IMR-90 (cell line): Measurements from ENCODE around the gene BLOC1S2. TPM values are rescaled to one million over a fixed set of nuclear protein-coding genes. Genes with fewer than 3 reads are reported as not detected.

Experiments used
- ATAC-seq: fragments of 200-7000 bp; cut with Tn5 transposase; 2 replicates; pipeline ENCODE4 v1.9.1; 2020; ENCODE audit warnings: low read depth, mild to moderate bottlenecking, moderate library complexity
- BruUV-seq: library from RNA; stranded (reverse); fragments of 400-500 nt; replicated peaks from 2 replicates; lab custom pipeline; 2021; lab: Mats Ljungman, UMichigan
- CTCF ChIA-PET: fragments of 300-600 bp; formaldehyde crosslinking; extraction: SDS; loops from one replicate; lab custom pipeline; 2021; ENCODE audit warnings: antibody characterized with exemption; lab: Yijun Ruan, JAX
- POLR2A ChIA-PET: fragments of 300-600 bp; sonication (Branson Sonifier 250); formaldehyde crosslinking; loops from one replicate; lab custom pipeline; 2022; ENCODE audit warnings: antibody characterized with exemption; ENCODE audit not compliant: unreplicated experiment; lab: Charles Lee
- DNase-seq: peaks from one replicate; pipeline ENCODE4 v3.0.0; 2013
- H2AFZ ChIP-seq: replicated peaks from 2 replicates; pipeline ENCODE3; 2013; ENCODE audit warnings: low read length, mild to moderate bottlenecking; ENCODE audit not compliant: poor library complexity
- H2AK5ac ChIP-seq: 2 replicates; pipeline ENCODE4 v1.6.1; 2013; ENCODE audit warnings: low read depth, low read length, inconsistent platforms
- H2AK9ac ChIP-seq: replicated peaks from 2 replicates; pipeline ENCODE3; 2013; ENCODE audit warnings: mild to moderate bottlenecking, low read depth, low read length, moderate library complexity; ENCODE audit not compliant: poor library complexity
- H2BK120ac ChIP-seq: 2 replicates; pipeline ENCODE4 v1.6.1; 2013; ENCODE audit warnings: low read depth, low read length, inconsistent platforms
- H2BK15ac ChIP-seq: 3 replicates; pipeline ENCODE4 v1.6.1; 2013; ENCODE audit warnings: low read depth, low read length, inconsistent platforms
- H2BK20ac ChIP-seq: 2 replicates; pipeline ENCODE4 v1.6.1; 2013; ENCODE audit warnings: low read depth, mild to moderate bottlenecking, inconsistent platforms, low read length, moderate library complexity
- H2BK5ac ChIP-seq: 2 replicates; pipeline ENCODE4 v1.6.1; 2013; ENCODE audit warnings: mild to moderate bottlenecking, low read depth, low read length, inconsistent platforms; ENCODE audit not compliant: poor library complexity, severe bottlenecking
- H3K14ac ChIP-seq: replicated peaks from 2 replicates; pipeline ENCODE4 v1.6.1; 2013; ENCODE audit warnings: low read depth, low read length, inconsistent platforms
- H3K18ac ChIP-seq: 2 replicates; pipeline ENCODE4 v1.6.1; 2013; ENCODE audit warnings: low read depth, low read length, control low read depth
- H3K23ac ChIP-seq: 2 replicates; pipeline ENCODE4 v1.6.1; 2013; ENCODE audit warnings: low read depth, low read length, inconsistent platforms
- H3K27ac ChIP-seq: 2 replicates; pipeline ENCODE4 v1.5.1; 2013; ENCODE audit warnings: mild to moderate bottlenecking, control low read depth, low read length; ENCODE audit not compliant: insufficient read depth
- H3K27me3 ChIP-seq: 2 replicates; pipeline ENCODE4 v1.6.1; 2013; ENCODE audit warnings: low read length; ENCODE audit not compliant: control insufficient read depth, insufficient read depth
- H3K36me3 ChIP-seq: 2 replicates; pipeline ENCODE4 v1.6.1; 2013; ENCODE audit warnings: low read length, mixed read lengths; ENCODE audit not compliant: control insufficient read depth, insufficient read depth
- H3K4ac ChIP-seq: 2 replicates; pipeline ENCODE4 v1.6.1; 2013; ENCODE audit warnings: low read depth, low read length, inconsistent platforms
- H3K4me1 ChIP-seq: 2 replicates; pipeline ENCODE4 v1.6.1; 2013; ENCODE audit warnings: low read length, mixed read lengths; ENCODE audit not compliant: control insufficient read depth, insufficient read depth
- H3K4me2 ChIP-seq: 2 replicates; pipeline ENCODE4 v1.6.1; 2013; ENCODE audit warnings: low read depth, mild to moderate bottlenecking, control low read depth, low read length, moderate library complexity
- H3K4me3 ChIP-seq: 2 replicates; pipeline ENCODE4 v1.5.1; 2013; ENCODE audit warnings: low read depth, mild to moderate bottlenecking, control low read depth, low read length, moderate library complexity; ENCODE audit not compliant: insufficient read depth
- H3K56ac ChIP-seq: 2 replicates; pipeline ENCODE4 v1.6.1; 2013; ENCODE audit warnings: low read length, inconsistent platforms; ENCODE audit not compliant: insufficient read depth; ENCODE audit errors: extremely low read depth
- H3K79me1 ChIP-seq, 2 experiments: 2 replicates each; pipeline ENCODE4 v1.6.1; 2013; ENCODE audit warnings: low read length in 2 of 2, inconsistent platforms in 1 of 2, low read depth in 1 of 2
- H3K9ac ChIP-seq: 2 replicates; pipeline ENCODE4 v1.6.1; 2013; ENCODE audit warnings: low read depth, low read length, control low read depth
- H3K9me1 ChIP-seq: 2 replicates; pipeline ENCODE4 v1.6.1; 2013; ENCODE audit warnings: low read length, inconsistent platforms; ENCODE audit not compliant: insufficient read depth
- H3K9me3 ChIP-seq: 2 replicates; pipeline ENCODE4 v1.6.1; 2013; ENCODE audit warnings: low read length; ENCODE audit not compliant: control insufficient read depth, insufficient read depth
- H4K20me1 ChIP-seq: 2 replicates; pipeline ENCODE4 v1.6.1; 2013; ENCODE audit warnings: low read length, inconsistent platforms; ENCODE audit not compliant: insufficient read depth
- H4K5ac ChIP-seq: 2 replicates; pipeline ENCODE4 v1.6.1; 2013; ENCODE audit warnings: mild to moderate bottlenecking, low read depth, low read length, control low read depth
- H4K8ac ChIP-seq, 2 experiments: 2 replicates each; pipeline ENCODE4 v1.6.1; 2013; ENCODE audit warnings: low read depth in 2 of 2, low read length in 2 of 2, control low read depth in 1 of 2, inconsistent platforms in 1 of 2
- H4K91ac ChIP-seq: 2 replicates; pipeline ENCODE4 v1.6.1; 2013; ENCODE audit warnings: low read depth, low read length, inconsistent platforms; ENCODE audit not compliant: insufficient read depth
- BHLHE40 ChIP-seq: fragments of 150-350 bp; IDR thresholded peaks from 2 replicates; pipeline ENCODE4 v1.6.1; 2016; ENCODE audit warnings: mild to moderate bottlenecking, low read depth, low read length
- CEBPB ChIP-seq: IDR thresholded peaks from 2 replicates; pipeline ENCODE4 v1.6.1; 2012; ENCODE audit warnings: low read depth, low read length, improper control_type of control experiment
- CHD1 ChIP-seq: IDR thresholded peaks from 2 replicates; pipeline ENCODE4 v1.6.1; 2012; ENCODE audit warnings: low read depth, low read length, improper control_type of control experiment
- ELK1 ChIP-seq: fragments of 150-350 bp; IDR thresholded peaks from 2 replicates; pipeline ENCODE4 v1.6.1; 2016; ENCODE audit warnings: low read depth, mild to moderate bottlenecking, low read length, moderate library complexity, borderline replicate concordance
- FOS ChIP-seq: fragments of 150-350 bp; IDR thresholded peaks from 2 replicates; pipeline ENCODE4 v1.6.1; 2016; ENCODE audit warnings: low read depth, low read length
- MAFK ChIP-seq: IDR thresholded peaks from 2 replicates; pipeline ENCODE4 v1.6.1; 2012; ENCODE audit warnings: low read depth, low read length, improper control_type of control experiment
- MAZ ChIP-seq: IDR thresholded peaks from 2 replicates; pipeline ENCODE4 v1.6.1; 2012; ENCODE audit warnings: low read depth, mild to moderate bottlenecking, low read length, improper control_type of control experiment, moderate library complexity, borderline replicate concordance
- MXI1 ChIP-seq: IDR thresholded peaks from 2 replicates; pipeline ENCODE4 v1.6.1; 2012; ENCODE audit warnings: low read depth, mild to moderate bottlenecking, low read length, moderate library complexity, borderline replicate concordance
- NFE2L2 ChIP-seq: fragments of 150-350 bp; IDR thresholded peaks from 2 replicates; pipeline ENCODE4 v1.6.1; 2016; ENCODE audit warnings: low read depth, mild to moderate bottlenecking, low read length
- POLR2A ChIP-seq: IDR thresholded peaks from 2 replicates; pipeline ENCODE4 v1.6.1; 2012; ENCODE audit warnings: mild to moderate bottlenecking, low read depth, low read length
- RAD21 ChIP-seq: IDR thresholded peaks from 2 replicates; pipeline ENCODE4 v1.6.1; 2012; ENCODE audit warnings: low read length, improper control_type of control experiment
- RCOR1 ChIP-seq: IDR thresholded peaks from 2 replicates; pipeline ENCODE4 v1.6.1; 2012; ENCODE audit warnings: mild to moderate bottlenecking, low read length, improper control_type of control experiment; ENCODE audit not compliant: insufficient replicate concordance
- RFX5 ChIP-seq: IDR thresholded peaks from 2 replicates; pipeline ENCODE4 v1.8.0; 2012; ENCODE audit warnings: low read depth, mild to moderate bottlenecking, low read length, moderate library complexity
- SMC3 ChIP-seq: fragments of 150-350 bp; IDR thresholded peaks from 2 replicates; pipeline ENCODE4 v1.6.1; 2016; ENCODE audit warnings: low read depth, mild to moderate bottlenecking, antibody characterized with exemption, low read length, moderate library complexity
- USF2 ChIP-seq: fragments of 150-350 bp; IDR thresholded peaks from 2 replicates; pipeline ENCODE4 v1.6.1; 2017; ENCODE audit warnings: mild to moderate bottlenecking, antibody characterized with exemption, low read length, low read depth
- WGBS, 2 experiments: methylation state at CpG; one replicate each; pipeline versions ENCODE4 v1.1.5 to v1.1.7; 2013; ENCODE audit warnings: missing lambda C conversion rate in 2 of 2; ENCODE audit not compliant: insufficient read length in 1 of 2; ENCODE audit errors: extremely low coverage in 2 of 2; 5-methylcytosine and 5-hydroxymethylcytosine counted together
- dilution Hi-C: fragments of 300-500 bp; cut with HindIII; formaldehyde crosslinking; loops from one replicate; pipeline ENCODE4 v1.14.3; 2018; ENCODE audit warnings: low sequenced_read_pairs; ENCODE audit not compliant: unreplicated experiment
- in situ Hi-C: fragments of 300-500 bp; cut with MboI; formaldehyde crosslinking; loops from 3 replicates; pipeline ENCODE4 v1.14.3; 2019; ENCODE audit warnings: low sequenced_read_pairs, inconsistent platforms, mixed read lengths
- intact Hi-C: fragments of 100-400 bp; cut with micrococcal nuclease; formaldehyde crosslinking; loops from 2 replicates; pipeline ENCODE4 v1.10.0; 2022
- polyA plus RNA-seq, 3 experiments: library from polyadenylated mRNA; depleted of rRNA; stranded (reverse); fragments of >200 nt; gene quantifications; 2 replicates each; pipeline ENCODE4 v1.2.3, GENCODE V29; 2012; ENCODE audit warnings: low replicate concordance in 1 of 3
- total RNA-seq: library from RNA; depleted of rRNA; stranded (reverse); fragments of >200 nt; gene quantifications from 2 replicates; pipeline ENCODE4 v1.2.3, GENCODE V29; 2012
- TF ChIP-seq, protein P1 (sequence below): conservative IDR thresholded peaks from 2 replicates; pipeline ENCODE4 v1.5.1; 2012; ENCODE audit warnings: mild to moderate bottlenecking, low read depth, low read length, improper control_type of control experiment

The BLOC1S2 gene
- total and polyA plus RNA-seq, 2 of the 4 experiments (the other 2 are of a cell fraction): 26.0 to 28.9 TPM

GRCh38 chr10:100291356-100291755 lies 4.9 kb upstream of the BLOC1S2 start:
- Histone ChIP-seq H2AFZ (no peak overlapping the region), H3K4me3 (no peak overlapping the region), H3K23ac (no peak overlapping the region), H3K9me3 (no peaks in the 10 kb centered on the region), H2BK120ac (no peak overlapping the region), H2BK5ac (no peak overlapping the region), H3K18ac (no peak overlapping the region), H4K8ac (no peak overlapping the region), H3K4ac (no peak overlapping the region), H3K14ac (no peak overlapping the region), H4K5ac (no peak overlapping the region), H2AK5ac (no peak overlapping the region), H4K20me1 (no peaks in the 10 kb centered on the region), H2BK20ac (no peak overlapping the region), H2AK9ac (no peak overlapping the region), H3K9ac (no peak overlapping the region), H3K27ac (no peak overlapping the region), H3K27me3 (peaks cover 27% of the 10 kb centered on the region), H3K4me1 (no peaks in the 10 kb centered on the region), H2BK15ac (no peak overlapping the region), H3K56ac (no peak overlapping the region), H3K36me3 (no peaks in the 10 kb centered on the region), H3K9me1 (no peaks in the 10 kb centered on the region), H3K4me2 (no peak overlapping the region), H4K91ac (no peak overlapping the region), H3K79me1 (peaks cover 0 to under 1% of the 10 kb centered on the region in 2 experiments; a peak in 1 of 4 replicates)
- dilution Hi-C loops: no loop called here
- POLR2A ChIA-PET: no interaction called here
- WGBS, 2 experiments: 20% methylated on average over 1 of the region's 3 CpGs; no CpG with 5 or more reads in 1 of the 2 experiments
- BruUV-seq: no TSS peak
- DNase-seq: no peak
- ATAC-seq: no peak
- TF ChIP-seq USF2 (no peak), CHD1 (no peak), MAZ (no peak), MXI1 (no peak), NFE2L2 (no peak), RCOR1 (no peak), POLR2A (no peak), RFX5 (no peak), BHLHE40 (no peak), FOS (no peak), RAD21 (no peak), CEBPB (no peak), SMC3 (no peak), ELK1 (no peak), MAFK (no peak)
- TF ChIP-seq, protein P1, sequence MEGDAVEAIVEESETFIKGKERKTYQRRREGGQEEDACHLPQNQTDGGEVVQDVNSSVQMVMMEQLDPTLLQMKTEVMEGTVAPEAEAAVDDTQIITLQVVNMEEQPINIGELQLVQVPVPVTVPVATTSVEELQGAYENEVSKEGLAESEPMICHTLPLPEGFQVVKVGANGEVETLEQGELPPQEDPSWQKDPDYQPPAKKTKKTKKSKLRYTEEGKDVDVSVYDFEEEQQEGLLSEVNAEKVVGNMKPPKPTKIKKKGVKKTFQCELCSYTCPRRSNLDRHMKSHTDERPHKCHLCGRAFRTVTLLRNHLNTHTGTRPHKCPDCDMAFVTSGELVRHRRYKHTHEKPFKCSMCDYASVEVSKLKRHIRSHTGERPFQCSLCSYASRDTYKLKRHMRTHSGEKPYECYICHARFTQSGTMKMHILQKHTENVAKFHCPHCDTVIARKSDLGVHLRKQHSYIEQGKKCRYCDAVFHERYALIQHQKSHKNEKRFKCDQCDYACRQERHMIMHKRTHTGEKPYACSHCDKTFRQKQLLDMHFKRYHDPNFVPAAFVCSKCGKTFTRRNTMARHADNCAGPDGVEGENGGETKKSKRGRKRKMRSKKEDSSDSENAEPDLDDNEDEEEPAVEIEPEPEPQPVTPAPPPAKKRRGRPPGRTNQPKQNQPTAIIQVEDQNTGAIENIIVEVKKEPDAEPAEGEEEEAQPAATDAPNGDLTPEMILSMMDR: no peak
- CTCF ChIA-PET: no interaction called here
- in situ Hi-C loops: no loop called here
- intact Hi-C loops: no loop called here
